HCT116 (cell line): Measurements from ENCODE around the gene PSTPIP2.

Experiments used
- CEBPB ChIP-seq: IDR thresholded peaks from 2 replicates; pipeline ENCODE4 v1.6.1; 2012; ENCODE audit warnings: low read depth
- CTCF ChIP-seq, 3 experiments: fragments of 200-600 bp in 1 of 3; sonication (generic) in 1 of 3; IDR thresholded peaks in 2 of 3; conservative IDR thresholded peaks in 1 of 3; 2 replicates each; pipeline ENCODE4 v1.5.1; 2012 to 2017; ENCODE audit warnings: low read depth in 2 of 3, low read length in 2 of 3, antibody characterized with exemption in 1 of 3, borderline replicate concordance in 1 of 3, control low read depth in 1 of 3, mild to moderate bottlenecking in 1 of 3, mixed read lengths in 1 of 3, mixed run types in 1 of 3, moderate library complexity in 1 of 3; ENCODE audit not compliant: insufficient read depth in 1 of 3
- EGR1 ChIP-seq: IDR thresholded peaks from 2 replicates; pipeline ENCODE4 v1.6.1; 2012; ENCODE audit warnings: low read depth
- EZH2 ChIP-seq: fragments of 200-600 bp; sonication (generic); IDR thresholded peaks from 2 replicates; pipeline ENCODE4 v1.6.1; 2017; ENCODE audit warnings: antibody characterized with exemption, mixed run types
- POLR2A ChIP-seq: IDR thresholded peaks from 2 replicates; pipeline ENCODE4 v1.7.0; 2011; ENCODE audit warnings: borderline replicate concordance; ENCODE audit not compliant: insufficient read depth, insufficient read length; ENCODE audit errors: extremely low read depth
- POLR2AphosphoS5 ChIP-seq: IDR thresholded peaks from 2 replicates; pipeline ENCODE4 v1.6.1; 2011; ENCODE audit warnings: mild to moderate bottlenecking, low read depth, low read length, moderate library complexity
- SRF ChIP-seq: IDR thresholded peaks from 2 replicates; pipeline ENCODE4 v1.6.1; 2012; ENCODE audit warnings: low read depth
- TCF7L2 ChIP-seq: IDR thresholded peaks from 2 replicates; pipeline ENCODE4 v1.7.0; 2011; ENCODE audit warnings: borderline replicate concordance, inconsistent platforms; ENCODE audit not compliant: insufficient read depth, insufficient read length; ENCODE audit errors: extremely low read depth

GRCh38 chr18:45995461-45995860 lies 76.6 kb downstream of the PSTPIP2 start:
- no peak for TF ChIP-seq CTCF (IDR thresholded peaks at IDR 0.05 in 2 of 3, conservative IDR thresholded peaks at IDR 0.05 in 1 of 3; ENCODE audit: borderline replicate concordance in 1 of 3, insufficient read depth in 1 of 3, low read depth in 2 of 3, low read length in 2 of 3)
- TF ChIP-seq POLR2A = no peak
- no peak for TF ChIP-seq SRF
- TF ChIP-seq EZH2 = no peak
- TF ChIP-seq EGR1 = no peak
- no peak for TF ChIP-seq POLR2AphosphoS5
- TF ChIP-seq CEBPB = no peak
- no peak for TF ChIP-seq TCF7L2
